HepG2 (cell line): ENCODE results near the gene EMC8. TPM values are rescaled to one million over a fixed set of nuclear protein-coding genes. Genes with fewer than 3 reads are reported as not detected.

ENCODE experiments used
- ATAC-seq: fragments of 200-7000 bp; cut with Tn5 transposase; 3 replicates; pipeline ENCODE4 v1.9.1; 2020; ENCODE audit warnings: mild to moderate bottlenecking, moderate library complexity
- BruUV-seq: library from RNA; stranded (reverse); fragments of 400-500 nt; replicated peaks from 2 replicates; lab custom pipeline; 2021; lab: Mats Ljungman, UMichigan
- CTCF ChIA-PET: fragments of 300-600 bp; formaldehyde crosslinking; extraction: SDS; loops from one replicate; lab custom pipeline; 2021; ENCODE audit warnings: low total read pairs, inconsistent platforms, low intra/inter-chr PET ratio; lab: Yijun Ruan, JAX
- POLR2A ChIA-PET: fragments of 350-600 bp; sonication (Branson Sonifier 250); formaldehyde crosslinking; loops from one replicate; lab custom pipeline; 2020; ENCODE audit warnings: antibody characterized with exemption, inconsistent platforms; lab: Yijun Ruan, JAX
- DNase-seq: peaks from one replicate; pipeline ENCODE4 v3.0.0-alpha.2; 2015; ENCODE audit warnings: low spot score
- FAIRE-seq: peaks from 3 replicates; lab custom pipeline; 2011; peaks lifted over from hg19 to GRCh38; lab: Jason Lieb, UNC
- H2AFZ ChIP-seq: one replicate; pipeline ENCODE4 v1.6.1; 2011; ENCODE audit warnings: low read length, inconsistent platforms
- H3K27ac ChIP-seq: fragments of 300-600 bp; 3 replicates; pipeline ENCODE4 v1.8.0; 2011; ENCODE audit warnings: mixed run types, mild to moderate bottlenecking, mixed read lengths, low read length, inconsistent platforms; ENCODE audit not compliant: insufficient read depth; ENCODE audit errors: extremely low read length
- H3K27me3 ChIP-seq, 2 experiments: fragments of 200-600 bp in 1 of 2; 2 replicates in 1 of 2; 3 replicates in 1 of 2; pipeline versions ENCODE4 v1.6.0 to v1.8.0; 2011; ENCODE audit warnings: low read length in 2 of 2, mild to moderate bottlenecking in 2 of 2, moderate library complexity in 2 of 2, inconsistent platforms in 1 of 2; ENCODE audit not compliant: insufficient read depth in 2 of 2, control insufficient read depth in 1 of 2
- H3K36me3 ChIP-seq, 2 experiments: fragments of 200-600 bp in 1 of 2; replicated peaks in 1 of 2; 2 replicates in 1 of 2; 3 replicates in 1 of 2; pipeline versions ENCODE4 v1.5.1 to v1.8.0; 2011; ENCODE audit warnings: low read length in 2 of 2, inconsistent platforms in 1 of 2; ENCODE audit not compliant: insufficient read depth in 2 of 2, control insufficient read depth in 1 of 2
- H3K4me1 ChIP-seq: 2 replicates; pipeline ENCODE4 v1.5.1; 2012; ENCODE audit warnings: low read length, inconsistent platforms; ENCODE audit not compliant: insufficient read depth
- H3K4me2 ChIP-seq: 2 replicates; pipeline ENCODE4 v1.6.0; 2011; ENCODE audit warnings: low read depth, low read length, inconsistent platforms
- H3K4me3 ChIP-seq, 3 experiments: fragments of 200-600 bp in 1 of 3; sonication (generic), shearing (Covaris generic) in 1 of 3; replicated peaks in 1 of 3; 2 replicates each; pipeline ENCODE4 v1.5.1; 2011 to 2016; ENCODE audit warnings: low read length in 3 of 3, inconsistent platforms in 2 of 3, low read depth in 2 of 3, mild to moderate bottlenecking in 2 of 3, control low read depth in 1 of 3, mixed read lengths in 1 of 3; ENCODE audit not compliant: insufficient read depth in 1 of 3
- H3K79me2 ChIP-seq: one replicate; pipeline ENCODE4 v1.6.1; 2011; ENCODE audit warnings: low read length, inconsistent platforms; ENCODE audit not compliant: insufficient read depth
- H3K9ac ChIP-seq: 2 replicates; pipeline ENCODE4 v1.6.0; 2011; ENCODE audit warnings: mild to moderate bottlenecking, low read depth, low read length, inconsistent platforms; ENCODE audit not compliant: insufficient read depth
- H3K9me3 ChIP-seq: 2 replicates; pipeline ENCODE4 v1.5.1; 2012; ENCODE audit warnings: mild to moderate bottlenecking, low read length
- H4K20me1 ChIP-seq: 2 replicates; pipeline ENCODE4 v1.6.0; 2011; ENCODE audit warnings: inconsistent platforms, mild to moderate bottlenecking, low read length, moderate library complexity; ENCODE audit not compliant: insufficient read depth
- HES4 ChIP-seq: sonication (generic); formaldehyde crosslinking; IDR thresholded peaks from 2 replicates; pipeline ENCODE4 v1.9.0; 2021; ENCODE audit warnings: mild to moderate bottlenecking, missing genetic modification reagents, borderline replicate concordance
- POLR2A ChIP-seq, 2 experiments: IDR thresholded peaks; 2 replicates each; pipeline ENCODE4 v1.6.1; 2011; ENCODE audit warnings: low read depth in 2 of 2, low read length in 2 of 2, mild to moderate bottlenecking in 1 of 2, moderate library complexity in 1 of 2; ENCODE audit not compliant: insufficient read depth in 1 of 2
- RBM22 ChIP-seq: fragments of 200-400 bp; formaldehyde crosslinking; optimal IDR thresholded peaks from 2 replicates; pipeline ENCODE3; 2017; ENCODE audit warnings: mild to moderate bottlenecking, low read length, moderate library complexity
- SIX1 ChIP-seq: sonication (generic); formaldehyde crosslinking; IDR thresholded peaks from 2 replicates; pipeline ENCODE4 v1.4.0; 2020; ENCODE audit warnings: missing genetic modification reagents, borderline replicate concordance
- TAF1 ChIP-seq: sonication (generic); formaldehyde crosslinking; IDR thresholded peaks from 2 replicates; pipeline ENCODE4 v1.4.0; 2020; ENCODE audit warnings: missing genetic modification reagents
- TFE3 ChIP-seq: IDR thresholded peaks from 2 replicates; pipeline ENCODE4 v1.6.1; 2016
- U2AF2 ChIP-seq: fragments of 200-400 bp; formaldehyde crosslinking; IDR thresholded peaks from 2 replicates; pipeline ENCODE4 v1.6.1; 2017; ENCODE audit warnings: low read depth, mild to moderate bottlenecking, low read length
- ZBTB37 ChIP-seq: sonication (generic); formaldehyde crosslinking; IDR thresholded peaks from 2 replicates; pipeline ENCODE4 v1.4.0; 2020; ENCODE audit warnings: mild to moderate bottlenecking, missing genetic modification reagents
- ZNF367 ChIP-seq: sonication (generic); formaldehyde crosslinking; IDR thresholded peaks from 2 replicates; pipeline ENCODE4 v1.4.0; 2020; ENCODE audit warnings: missing genetic modification reagents, borderline replicate concordance
- ZNF512 ChIP-seq: sonication (generic); formaldehyde crosslinking; IDR thresholded peaks from 2 replicates; pipeline ENCODE4 v1.4.0; 2020; ENCODE audit warnings: mild to moderate bottlenecking, missing genetic modification reagents
- ZNF589 ChIP-seq: sonication (generic); formaldehyde crosslinking; conservative IDR thresholded peaks from 2 replicates; pipeline ENCODE4 v1.8.0; 2022; ENCODE audit warnings: mild to moderate bottlenecking, moderate library complexity, missing genetic modification reagents
- ZNF652 ChIP-seq: IDR thresholded peaks from 2 replicates; pipeline ENCODE4 v1.6.1; 2016; ENCODE audit warnings: low read depth, borderline replicate concordance
- ZNF674 ChIP-seq: sonication (generic); formaldehyde crosslinking; IDR thresholded peaks from 2 replicates; pipeline ENCODE4 v1.5.0; 2020; ENCODE audit warnings: low read depth, mild to moderate bottlenecking, missing genetic modification reagents
- ZNF839 ChIP-seq: sonication (generic); formaldehyde crosslinking; IDR thresholded peaks from 2 replicates; pipeline ENCODE4 v1.4.0; 2020; ENCODE audit warnings: missing genetic modification reagents, mild to moderate bottlenecking, borderline replicate concordance
- WGBS: methylation state at CpG from one replicate; pipeline ENCODE4 v1.1.6; 2017; ENCODE audit warnings: low lambda C conversion rate; 5-methylcytosine and 5-hydroxymethylcytosine counted together
- in situ Hi-C: cut with HindIII; loops from 2 replicates; pipeline ENCODE4 v1.10.0; 2017; ENCODE audit warnings: low pct_unique_long_range_greater_than_20kb; ENCODE audit not compliant: extremely low pct_ligation_motif_present
- intact Hi-C: fragments of 100-400 bp; cut with micrococcal nuclease; formaldehyde crosslinking; loops from one replicate; pipeline ENCODE4 v1.10.0; 2022; ENCODE audit not compliant: unreplicated experiment
- polyA plus RNA-seq, 8 experiments: library from polyadenylated mRNA; depleted of rRNA in 3 of 8; stranded (reverse) in 7 of 8; unstranded in 1 of 8; fragments of >200 nt; fragmentation: Illumina TruSeq in 4 of 8; extraction: Trizol in 4 of 8; gene quantifications; 2 replicates each; pipeline versions ENCODE4 v1.2.1 to v1.2.3, GENCODE V29; 2011 to 2016; ENCODE audit warnings: low read depth in 4 of 8, missing spikeins in 1 of 8, mixed read lengths in 1 of 8; ENCODE audit not compliant: insufficient read depth in 1 of 8
- total RNA-seq, 5 experiments: library from RNA; depleted of rRNA; stranded (reverse); fragments of >200 nt; fragmentation: Illumina TruSeq; extraction: Trizol; gene quantifications; 2 replicates each; pipeline ENCODE4 v1.2.3, GENCODE V29; 2016; ENCODE audit warnings: low read depth in 1 of 5

EMC8 gene
- total and polyA plus RNA-seq, 2 of the 13 experiments (the other 11 are each of a cell fraction or from before 2014, with no cell fraction given): 55.0 to 76.0 TPM

- peaks cover 17% of the 10 kb centered on the region for H3K4me1 ChIP-seq
- TF ChIP-seq POLR2A (IDR thresholded peaks at IDR 0.05; ENCODE audit: insufficient read depth in 1 of 2, low read depth in 2 of 2, low read length in 2 of 2) (0 out of 4 replicates have a peak, but pooled peaks of 1 of the 2 experiments have one; percentile 38), ZNF589 (CRISPR knock-in tag) (no peak), RBM22 (peak; percentile 68)
- H4K20me1 ChIP-seq: peaks cover 9% of the 10 kb centered on the region; the same call in 1 of the 2 replicates
- TSS peak; percentile 27 for BruUV-seq
- H3K4me3 ChIP-seq: no peak overlapping the region
- ATAC-seq (no peak), DNase-seq (no peak), FAIRE-seq (no peak)
- no peak overlapping the region for H2AFZ ChIP-seq
- H3K9me3 ChIP-seq: no peaks in the 10 kb centered on the region
- H3K36me3 ChIP-seq: peaks cover 20 to 54% of the 10 kb centered on the region in 2 experiments
- ChIA-PET POLR2A (no interaction called here), CTCF (no interaction called here)
- H3K27ac ChIP-seq: no peak overlapping the region
- no peak overlapping the region for H3K9ac ChIP-seq
- H3K79me2 ChIP-seq: no peaks in the 10 kb centered on the region
- no peaks in the 10 kb centered on the region for H3K27me3 ChIP-seq
- intact Hi-C loops: no loop called here
- 96% methylated on average over 4 of the region's 4 CpGs for WGBS
- H3K4me2 ChIP-seq: no peak overlapping the region
- in situ Hi-C loops: no loop called here
These were observed 21.6 kb downstream of the EMC8 start for GRCh38 chr16:85777583-85778310.

GRCh38 chr16:85774811-85775210, 24.5 kb downstream of the EMC8 start:
- Histone ChIP-seq H3K36me3 (peaks cover 7 to 31% of the 10 kb centered on the region in 2 experiments), H3K9me3 (no peaks in the 10 kb centered on the region), H4K20me1 (no peaks in the 10 kb centered on the region), H3K4me2 (no peak overlapping the region), H3K4me1 (no peaks in the 10 kb centered on the region), H3K79me2 (no peaks in the 10 kb centered on the region), H2AFZ (no peak overlapping the region), H3K27me3 (no peaks in the 10 kb centered on the region), H3K4me3 (no peak overlapping the region), H3K9ac (no peak overlapping the region), H3K27ac (no peak overlapping the region)
- intact Hi-C loops (no loop called here), in situ Hi-C loops (no loop called here)
- BruUV-seq: no TSS peak
- DNase-seq (no peak), ATAC-seq (no peak), FAIRE-seq (no peak)
- 99% methylated on average over 5 of the region's 8 CpGs for WGBS
- TF ChIP-seq TFE3 (CRISPR knock-in tag) (no peak), ZNF652 (CRISPR knock-in tag) (no peak), ZNF367 (CRISPR knock-in tag) (no peak), ZNF674 (CRISPR knock-in tag) (no peak), TAF1 (CRISPR knock-in tag) (no peak), HES4 (CRISPR knock-in tag) (no peak), ZBTB37 (CRISPR knock-in tag) (no peak), ZNF512 (CRISPR knock-in tag) (no peak), ZNF839 (no peak), SIX1 (CRISPR knock-in tag) (no peak), U2AF2 (no peak)
- CTCF ChIA-PET: no interaction called here
- POLR2A ChIA-PET: no interaction called here
